Limb (tissue), 2 donors: Measurements from ENCODE around the gene SP6.

Source experiments
- DNase-seq, 2 donors: peaks; one replicate each; pipeline ENCODE4 v3.0.0-alpha.2; 2016; ENCODE audit errors: extremely low spot score in 2 of 2

Gene SP6

DNA sequence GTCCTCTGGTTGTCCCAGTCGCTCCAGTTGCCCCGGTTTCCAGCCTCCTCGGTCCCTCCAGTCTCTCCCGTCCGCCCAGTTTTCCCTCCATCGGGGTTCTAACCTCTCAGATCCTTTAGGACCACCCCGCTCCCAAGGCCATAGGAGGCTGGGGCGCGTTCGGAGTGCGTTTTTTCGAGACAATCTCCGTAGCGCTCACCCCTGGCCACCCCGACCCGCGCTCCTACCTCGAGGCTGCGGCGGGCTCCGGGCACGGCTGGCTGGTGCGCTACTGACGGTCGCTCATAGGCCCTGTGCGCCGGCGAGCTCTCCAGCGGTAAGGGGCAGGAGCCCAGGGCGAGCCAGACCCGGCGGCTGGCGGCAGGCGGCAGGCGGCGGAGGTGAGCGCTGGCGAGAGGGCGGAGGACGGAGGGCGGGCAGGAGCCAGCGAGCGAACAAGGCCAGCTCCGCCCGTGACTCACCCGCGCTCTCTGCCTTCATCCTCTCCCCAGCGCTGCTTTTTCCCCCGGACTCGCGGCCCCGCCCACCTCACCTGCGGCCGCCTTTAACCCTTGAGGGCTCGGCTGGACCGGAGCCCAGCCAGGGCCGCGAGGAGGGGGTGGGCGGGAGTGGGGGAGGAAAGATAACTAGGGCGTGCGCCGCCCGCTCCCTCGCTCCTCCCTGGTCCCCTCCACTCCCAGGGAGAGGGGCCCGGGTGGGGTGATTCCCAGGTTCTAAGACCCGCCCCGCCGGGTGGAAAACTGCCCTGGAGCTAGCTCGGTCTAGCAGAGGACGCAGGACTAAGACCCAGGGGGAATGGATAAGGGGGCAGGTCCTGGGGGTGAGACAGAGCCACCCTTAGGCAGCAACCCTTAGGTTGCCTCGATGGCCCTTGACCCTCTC is at the start of gene SP6:
Gene SP6 (minus strand): TSS at position 472 of the 882 bp plus-strand sequence. CDS start 2,734 bp downstream, outside the sequence.
- DNase-seq = peak in 1 of 2 donors; percentile 70

DNA sequence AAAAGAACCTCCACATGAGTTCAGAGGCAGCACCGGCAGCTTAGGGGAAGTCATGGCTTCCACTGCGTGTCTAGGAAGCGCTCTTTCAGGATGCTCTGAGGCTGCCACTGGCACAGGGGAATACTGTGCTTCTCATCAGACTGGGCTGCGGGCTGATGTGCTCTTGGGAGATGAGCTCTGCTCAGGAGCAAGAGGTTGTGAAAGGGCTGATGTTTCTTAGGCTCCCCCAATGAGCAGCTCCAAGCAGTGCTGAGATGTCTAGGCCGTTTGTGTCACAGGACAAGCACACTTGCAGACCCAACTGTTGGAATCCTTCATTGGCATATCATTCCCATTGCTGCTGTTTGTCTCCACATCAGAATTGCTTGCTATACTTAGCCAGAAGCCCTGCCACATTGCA is 48.7 kb upstream of the SP6 start:
- no peak for DNase-seq

DNA sequence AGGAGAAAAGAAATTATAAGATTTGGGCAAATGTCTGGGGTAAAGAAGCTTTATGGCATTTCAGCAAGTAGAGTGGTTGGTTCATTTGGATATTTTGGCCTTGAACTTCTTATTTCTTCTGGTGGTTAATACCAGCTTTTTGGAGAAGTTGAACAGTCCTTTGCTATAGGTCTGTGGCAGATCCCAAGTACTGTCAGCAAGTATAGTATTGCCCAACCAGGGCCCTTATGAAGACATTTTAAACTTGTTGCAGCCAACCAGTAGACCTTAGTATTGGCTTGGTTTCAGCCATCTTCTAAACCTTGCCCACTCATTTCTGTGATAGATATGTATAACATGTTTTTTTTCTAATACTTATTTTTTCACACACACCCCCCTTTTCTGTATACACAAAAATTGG is 47.3 kb upstream of the SP6 start:
- no peak for DNase-seq

DNA sequence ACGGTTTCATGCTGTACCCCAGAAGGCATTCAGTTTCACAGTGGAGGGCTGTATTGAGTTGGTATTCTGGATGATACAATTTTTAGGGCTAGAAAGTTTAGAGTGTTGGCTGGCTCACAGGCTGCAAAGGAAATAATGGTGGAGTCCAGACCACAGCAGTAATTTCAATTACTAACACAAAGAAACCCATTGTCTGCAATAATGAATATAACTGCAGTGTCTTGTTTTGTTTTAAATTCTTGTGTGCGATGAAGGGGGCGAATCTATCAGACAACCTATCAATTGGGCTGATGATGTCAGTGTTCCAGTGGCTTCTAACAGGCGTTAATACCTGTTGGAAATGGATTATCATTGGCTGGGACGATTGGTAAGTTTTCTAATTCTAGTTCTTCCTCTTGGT is 46.6 kb upstream of the SP6 start:
- DNase-seq = no peak

DNA sequence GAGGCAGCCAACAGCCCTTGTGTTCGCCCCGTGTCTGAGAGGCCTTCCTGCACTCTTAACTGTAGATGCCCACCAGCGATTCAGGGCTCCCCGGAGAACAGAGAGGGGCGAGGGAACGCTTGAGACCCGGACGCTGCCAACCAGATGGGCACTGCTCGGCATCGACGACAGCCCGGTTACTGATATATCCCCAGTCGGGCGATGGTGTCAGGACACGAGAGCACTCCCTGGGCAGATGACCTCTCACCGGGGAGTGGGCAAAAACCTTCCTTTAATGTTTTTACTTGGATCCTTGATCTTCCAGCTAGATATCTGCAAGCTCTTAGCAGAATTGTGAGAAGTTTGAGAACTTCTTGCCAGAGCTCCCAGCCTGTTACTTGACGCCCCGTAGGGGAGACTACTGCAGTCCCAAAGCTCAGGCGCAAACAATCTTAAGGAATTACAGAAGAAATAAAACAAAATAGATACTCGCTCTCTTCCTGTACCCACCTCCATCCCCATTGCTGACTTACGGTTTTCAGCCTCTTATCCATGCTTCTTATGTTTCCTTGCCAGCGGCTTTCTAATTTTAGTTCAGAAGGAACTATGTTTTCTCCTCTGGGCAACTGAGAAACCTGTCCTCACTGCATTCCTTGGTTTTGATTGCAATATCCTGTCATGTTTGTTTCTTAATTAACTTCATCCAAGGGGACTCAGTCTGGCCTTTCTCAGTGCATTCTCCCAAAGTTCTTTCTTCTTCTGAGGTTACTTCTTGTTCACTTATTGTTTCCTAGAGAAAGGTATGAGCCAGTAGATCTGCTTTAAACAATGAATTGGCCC is 45.9 kb upstream of the SP6 start:
- no peak for DNase-seq

DNA sequence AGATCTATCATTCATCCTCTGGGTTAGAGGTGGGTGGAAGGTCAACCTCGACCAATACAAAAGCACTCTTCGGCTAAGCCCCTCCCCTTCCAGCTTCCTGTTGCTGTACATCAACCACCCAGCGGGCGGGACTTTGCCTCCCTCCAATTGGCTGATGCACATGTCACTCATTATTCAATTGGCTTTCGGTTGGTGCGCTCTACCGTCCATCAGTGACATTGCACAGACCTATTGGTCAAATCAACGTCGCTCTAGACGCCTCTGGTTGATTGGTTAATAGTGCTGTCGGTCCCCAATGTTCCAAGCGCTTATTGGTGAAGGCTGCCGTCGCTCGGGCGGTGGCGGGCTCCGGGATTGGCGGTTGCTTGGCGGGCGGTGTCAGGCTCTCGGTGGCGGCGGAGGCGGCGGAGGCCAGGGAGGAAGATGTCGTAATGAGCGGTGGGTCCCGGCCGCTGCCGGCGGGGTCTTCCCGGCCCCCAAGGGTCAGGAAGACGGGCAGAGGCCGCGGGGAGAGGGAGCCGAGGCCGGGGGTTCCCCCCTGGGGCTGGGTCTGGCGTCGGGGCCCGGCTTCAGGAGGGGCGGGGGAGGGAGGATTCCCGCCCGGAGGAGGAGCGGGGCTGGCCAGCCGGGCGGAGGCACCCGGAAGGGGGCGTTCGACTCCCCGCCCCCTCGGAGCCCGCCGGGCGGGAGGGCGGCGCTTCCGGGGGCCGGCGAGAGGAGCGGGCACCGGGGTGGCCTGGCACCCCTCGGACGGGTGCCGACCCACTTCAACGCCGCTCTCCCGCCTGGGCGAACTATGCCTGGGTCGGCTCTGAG is 45.1 kb upstream of the SP6 start, which contains the start of gene SP2:
Gene SP2 (plus strand): TSS at position 381 of the 816 bp plus-strand sequence. CDS start 51 bp downstream, at position 432.
- DNase-seq = peak; percentile 100

DNA sequence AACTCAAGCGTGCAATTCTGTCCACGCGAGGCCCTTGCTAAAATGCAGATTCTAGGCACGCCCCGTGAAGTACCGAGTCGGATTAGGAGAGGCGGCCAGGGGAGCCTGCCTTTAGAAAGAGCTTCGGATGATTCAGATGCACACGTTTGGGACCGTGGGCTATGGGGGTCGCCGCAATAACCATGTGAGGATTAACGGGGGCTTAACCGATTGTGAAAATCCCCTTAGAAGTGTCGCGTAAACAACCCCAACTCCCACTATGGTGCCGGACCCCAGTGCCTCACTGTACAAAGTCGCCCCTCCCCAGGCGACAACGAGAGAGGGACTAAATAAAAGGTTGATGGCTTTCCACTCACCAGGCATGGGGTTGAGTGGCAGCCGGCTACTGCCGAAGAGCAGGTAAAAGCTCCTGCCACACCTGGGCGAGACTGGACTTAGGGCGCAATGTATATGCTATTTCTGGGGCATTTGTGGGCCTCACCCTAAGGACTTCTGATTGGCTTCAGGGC is 44.4 kb upstream of the SP6 start:
- no peak for DNase-seq

DNA sequence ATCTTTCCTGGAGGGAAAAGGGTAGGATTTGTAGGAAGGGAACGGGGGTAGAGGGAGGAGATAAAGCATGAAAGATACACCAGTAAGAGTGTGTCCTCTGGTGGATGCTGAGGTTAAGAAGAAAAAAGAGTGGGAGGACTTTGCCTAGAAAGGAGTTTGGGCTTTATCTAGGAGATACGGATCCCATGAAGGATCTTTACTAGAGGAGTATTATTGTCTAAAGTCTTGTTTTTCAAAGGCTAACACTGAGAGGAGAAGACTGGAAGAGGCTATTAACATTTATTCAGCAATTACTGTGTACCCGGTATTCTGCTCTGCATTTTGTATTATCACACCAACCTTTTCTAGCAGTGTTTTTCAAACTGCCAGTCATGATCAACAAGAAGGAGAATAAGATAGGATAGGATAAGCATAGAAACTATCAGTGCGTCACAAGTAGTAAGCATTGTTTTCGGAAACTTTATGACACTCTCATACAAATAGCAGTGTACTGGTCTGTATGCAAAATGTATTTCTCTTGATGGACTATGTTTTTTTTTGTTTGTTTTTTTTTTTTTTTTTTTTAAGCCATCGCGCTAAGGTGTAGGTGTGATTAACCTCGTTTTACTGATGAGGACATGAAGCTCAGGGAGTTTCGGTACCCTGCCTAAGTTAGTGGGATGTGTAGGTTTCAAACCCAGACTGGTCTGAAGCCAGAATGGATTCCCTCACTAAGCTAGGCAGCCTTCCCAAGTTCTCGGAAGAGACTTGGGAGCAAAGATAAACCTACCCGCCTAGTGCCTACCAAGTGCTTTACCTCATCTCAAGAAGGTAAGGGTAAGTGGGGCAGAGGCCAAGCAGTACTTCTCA is 43.8 kb upstream of the SP6 start:
- DNase-seq = no peak

DNA sequence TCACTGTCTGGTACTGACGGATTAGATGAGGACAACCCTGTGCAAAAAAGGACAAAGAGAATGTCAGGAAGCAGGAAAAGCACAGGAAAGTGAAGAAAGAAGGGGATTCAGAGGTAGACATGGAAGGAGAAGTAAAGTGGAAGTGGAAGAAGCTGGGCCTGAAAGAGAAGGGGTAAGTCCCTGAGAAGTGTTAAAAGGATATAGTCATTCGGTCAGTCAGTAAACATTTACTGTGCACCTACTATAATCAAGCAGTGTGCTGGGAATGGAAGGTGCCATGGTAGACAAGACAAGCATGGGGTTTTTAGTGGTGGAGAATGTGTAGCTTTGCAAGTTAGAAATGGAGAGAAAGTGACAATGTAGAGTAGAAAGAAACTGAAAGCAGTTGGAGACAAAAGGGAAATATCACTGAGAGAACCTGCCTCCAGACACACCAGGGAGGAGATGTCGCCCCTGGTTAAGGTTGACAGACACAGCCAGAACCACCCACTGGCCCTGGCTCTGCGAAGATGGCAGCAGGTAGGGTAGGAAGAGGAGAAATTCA is 40.7 kb upstream of the SP6 start:
- no peak for DNase-seq

DNA sequence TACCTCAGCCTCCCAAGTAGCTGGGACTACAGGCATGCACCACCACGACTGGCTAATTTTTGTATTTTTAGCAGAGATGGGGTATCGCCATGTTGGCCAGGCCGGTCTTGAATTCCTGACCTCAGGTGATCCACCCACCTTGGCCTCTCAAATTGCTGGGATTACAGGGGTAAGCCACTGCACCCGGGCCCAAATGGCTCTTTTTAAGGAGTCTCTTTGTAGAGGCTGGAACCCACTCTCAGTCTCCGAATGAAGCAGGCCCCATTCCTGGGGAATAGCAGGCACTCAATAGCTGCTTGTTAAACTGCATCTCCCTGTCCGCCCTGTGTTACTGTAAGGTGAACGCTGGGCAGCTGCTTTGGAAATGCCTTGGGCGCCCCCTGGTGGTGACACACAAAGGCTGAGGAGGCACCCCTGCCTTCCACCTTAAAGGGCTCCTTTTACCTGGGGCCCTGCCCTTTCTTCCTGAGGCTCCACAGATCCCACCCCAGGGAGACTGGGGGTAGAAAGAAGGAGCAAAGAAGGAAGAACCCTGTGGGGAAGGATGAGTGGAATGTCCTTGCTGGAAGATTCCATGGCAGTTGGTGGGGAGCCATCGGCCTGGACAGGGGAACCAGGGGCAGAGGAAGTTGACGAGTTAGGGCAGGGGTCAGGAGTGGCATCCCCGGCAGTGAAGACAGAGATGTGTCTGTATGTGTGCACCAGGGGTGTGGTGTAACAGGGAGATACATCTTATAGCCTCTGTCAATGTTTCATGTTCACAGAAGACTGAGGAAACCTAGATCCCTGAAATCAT is 39.0 kb upstream of the SP6 start:
- peak; percentile 75 to 92 for DNase-seq

DNA sequence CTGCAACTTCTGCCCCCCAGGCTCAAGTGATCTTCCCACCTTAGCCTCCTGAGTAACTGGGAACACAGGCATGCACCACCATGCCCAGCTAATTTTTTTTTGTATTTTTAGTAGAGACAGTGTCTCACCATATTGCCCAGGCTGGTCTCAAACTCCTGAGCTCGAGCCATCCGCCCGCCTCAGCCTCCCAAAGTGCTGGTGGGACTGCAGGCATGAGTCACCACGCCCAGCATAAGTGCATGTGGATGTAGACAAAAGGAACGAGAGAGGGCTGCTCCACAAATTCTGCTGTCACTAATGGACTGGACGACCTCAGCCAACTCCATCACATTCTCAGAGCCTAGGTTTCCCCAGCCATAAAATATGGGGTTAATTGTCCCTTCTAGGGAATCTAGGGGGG is 37.3 kb upstream of the SP6 start:
- no peak for DNase-seq

DNA sequence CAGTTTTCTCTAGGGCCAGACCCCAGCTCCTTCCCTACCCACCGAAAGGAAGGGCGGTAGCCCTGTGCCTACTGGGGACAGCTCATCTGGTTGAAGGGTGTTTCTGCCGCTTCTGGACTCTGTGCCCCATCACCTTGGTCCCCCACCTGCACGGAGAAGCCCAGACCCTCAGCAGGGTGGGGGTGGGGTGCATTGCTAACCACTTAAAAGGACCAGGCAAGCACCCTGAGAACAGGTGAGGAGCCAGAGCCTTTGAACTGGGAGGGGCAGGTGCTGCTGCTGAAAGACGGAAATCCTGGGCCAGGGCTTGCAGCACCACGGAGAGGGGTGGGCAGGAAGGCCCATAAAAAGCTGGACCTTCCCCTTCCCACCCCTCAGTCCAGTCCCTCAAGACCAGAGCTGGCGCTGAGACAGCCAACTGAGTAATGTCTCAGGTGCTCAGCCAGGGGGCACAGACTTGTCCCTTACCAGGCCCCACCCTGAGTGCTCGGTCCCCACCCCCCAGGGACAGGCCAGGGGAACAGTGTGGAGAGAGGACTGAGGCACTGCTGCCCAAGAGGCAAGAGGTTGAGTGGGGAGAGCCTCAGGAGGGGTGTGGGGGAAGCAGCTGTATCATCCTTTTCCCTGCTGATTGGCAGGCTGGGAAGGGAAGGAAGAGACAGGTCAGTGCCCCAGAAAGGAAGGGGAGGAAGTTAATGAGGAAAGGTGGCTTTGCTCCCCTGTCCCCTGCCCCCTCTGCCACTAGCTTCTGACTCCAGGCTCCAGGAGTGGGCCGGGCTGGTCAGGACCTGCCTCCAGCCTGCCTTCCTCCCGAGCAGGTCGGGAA is 34.2 kb upstream of the SP6 start:
- DNase-seq = no peak

DNA sequence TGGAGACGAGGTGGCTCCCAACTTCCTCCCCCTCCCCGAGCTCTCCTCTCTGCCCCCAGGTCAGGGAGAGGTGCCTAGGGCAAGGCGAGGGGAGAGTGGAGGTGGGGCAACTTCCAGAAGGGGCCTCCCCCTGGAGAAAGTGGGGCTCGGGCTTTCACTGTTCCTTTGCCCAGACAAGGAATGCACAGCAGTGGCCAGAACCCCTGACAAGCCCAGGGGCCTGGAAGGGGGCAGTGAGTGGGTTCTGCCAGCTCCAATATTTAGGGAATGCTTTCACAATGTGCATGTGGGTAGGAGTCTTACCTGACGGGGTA is 33.4 kb upstream of the SP6 start:
- no peak for DNase-seq

DNA sequence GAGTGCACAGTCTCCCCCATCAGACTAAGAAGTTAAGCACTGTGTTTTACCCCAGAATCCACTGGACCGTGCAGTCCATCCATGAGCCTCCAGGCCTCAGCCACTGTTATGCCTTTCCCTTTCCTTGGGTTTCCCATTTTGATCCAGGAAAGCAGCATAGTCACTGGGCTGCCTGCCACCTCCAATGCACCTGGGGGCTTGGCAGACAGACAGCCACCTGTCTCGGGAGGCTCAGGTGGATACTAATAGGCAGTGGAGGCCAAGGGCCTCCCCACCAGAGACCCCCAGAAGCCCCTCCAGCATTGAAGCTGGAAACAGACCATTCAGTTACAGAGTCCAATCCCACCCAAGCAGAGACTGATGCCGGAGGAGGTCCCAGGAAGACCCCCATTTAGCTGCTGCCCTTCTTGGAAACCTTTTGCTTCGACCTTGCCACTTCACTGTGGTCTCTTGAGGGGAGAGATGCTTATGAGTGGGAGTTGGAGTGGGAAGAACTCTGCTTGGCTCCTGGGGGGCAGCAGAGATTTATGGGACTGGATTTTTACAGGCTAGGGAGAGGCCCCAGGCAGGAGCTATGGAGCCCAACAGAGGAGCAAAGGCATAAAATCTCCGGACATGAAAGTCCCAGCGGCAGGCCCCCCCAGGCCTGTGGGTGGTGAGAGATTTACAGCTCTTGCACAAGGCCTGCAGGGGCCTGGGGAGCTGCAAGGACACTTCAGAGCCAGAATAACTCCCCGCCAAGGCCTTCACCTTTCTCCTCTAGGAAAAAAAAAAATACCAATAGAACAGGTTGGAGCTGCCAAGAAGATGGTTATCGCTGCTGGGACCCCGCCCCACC is 32.8 kb upstream of the SP6 start:
- DNase-seq = no peak

DNA sequence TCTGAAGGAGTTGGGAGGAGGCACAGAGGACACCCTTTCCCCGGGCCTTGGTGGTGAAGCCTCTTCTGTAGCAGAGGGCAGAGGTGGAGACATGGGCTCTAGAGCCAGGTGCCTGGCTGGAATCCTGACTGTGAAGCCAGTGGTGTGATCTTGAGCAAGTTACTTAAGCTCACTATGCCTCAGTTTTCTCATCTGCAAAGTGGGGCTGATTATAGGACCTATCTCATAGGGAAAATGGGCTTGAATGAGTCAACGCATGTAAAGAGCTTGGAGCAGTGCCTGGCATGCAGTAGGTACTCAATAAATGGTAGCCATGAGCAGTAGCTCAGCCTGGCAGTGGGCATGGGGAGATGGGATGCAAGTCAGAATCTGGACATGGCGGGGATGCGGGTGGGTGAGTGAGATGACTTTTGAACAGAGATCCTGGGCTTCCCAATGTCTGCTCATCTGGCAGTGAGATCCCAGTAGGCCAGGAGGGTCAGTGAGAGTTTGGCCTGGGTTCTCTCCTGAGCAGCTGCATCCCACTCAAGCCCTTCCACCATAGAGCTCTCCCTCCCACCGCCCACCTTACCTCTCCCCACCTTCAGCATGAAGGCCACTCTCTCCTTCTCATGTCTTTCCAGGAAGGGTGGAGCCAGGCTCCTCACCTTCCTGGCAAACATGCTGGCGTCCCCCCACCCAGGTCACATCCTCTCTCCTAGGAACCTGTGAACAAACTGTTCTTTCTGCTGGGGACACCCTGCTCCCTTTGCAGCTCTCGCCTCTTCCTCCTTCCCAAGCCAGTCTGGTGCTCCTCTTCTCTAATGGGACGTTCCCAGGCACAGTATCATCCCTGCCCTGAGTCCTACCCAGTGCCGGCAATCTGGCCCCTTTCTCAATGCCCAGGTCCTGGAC is 32.0 kb upstream of the SP6 start:
- no peak for DNase-seq

DNA sequence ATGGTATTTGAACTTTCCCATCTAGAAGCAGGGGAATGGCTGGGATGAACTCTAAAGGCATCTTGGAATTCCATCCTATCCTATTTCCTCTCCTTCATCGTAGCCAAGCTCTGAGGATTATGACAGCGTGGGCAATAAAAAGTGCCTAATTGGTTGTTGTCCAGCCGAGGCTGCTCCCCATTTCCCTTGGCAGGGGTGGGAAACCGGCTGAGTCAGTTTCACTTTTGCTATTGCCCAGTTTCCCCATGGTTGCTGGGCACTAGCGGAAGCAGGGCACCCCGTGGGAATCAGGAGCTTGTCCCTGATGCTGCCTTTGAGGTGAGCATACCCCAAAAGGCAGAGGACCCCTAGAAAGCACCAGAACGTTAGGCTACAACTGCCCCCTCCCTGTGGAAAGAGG is 31.3 kb upstream of the SP6 start:
- DNase-seq = no peak
